IMR-90 (cell line): ENCODE data around the gene BAIAP2.

ENCODE experiments used
- BHLHE40 ChIP-seq: fragments of 150-350 bp; IDR thresholded peaks from 2 replicates; pipeline ENCODE4 v1.6.1; 2016; ENCODE audit warnings: mild to moderate bottlenecking, low read depth, low read length
- CEBPB ChIP-seq: IDR thresholded peaks from 2 replicates; pipeline ENCODE4 v1.6.1; 2012; ENCODE audit warnings: low read depth, low read length, improper control_type of control experiment
- CHD1 ChIP-seq: IDR thresholded peaks from 2 replicates; pipeline ENCODE4 v1.6.1; 2012; ENCODE audit warnings: low read depth, low read length, improper control_type of control experiment
- FOS ChIP-seq: fragments of 150-350 bp; IDR thresholded peaks from 2 replicates; pipeline ENCODE4 v1.6.1; 2016; ENCODE audit warnings: low read depth, low read length
- MAZ ChIP-seq: IDR thresholded peaks from 2 replicates; pipeline ENCODE4 v1.6.1; 2012; ENCODE audit warnings: low read depth, mild to moderate bottlenecking, low read length, improper control_type of control experiment, moderate library complexity, borderline replicate concordance
- NFE2L2 ChIP-seq: fragments of 150-350 bp; IDR thresholded peaks from 2 replicates; pipeline ENCODE4 v1.6.1; 2016; ENCODE audit warnings: low read depth, mild to moderate bottlenecking, low read length
- POLR2A ChIP-seq: IDR thresholded peaks from 2 replicates; pipeline ENCODE4 v1.6.1; 2012; ENCODE audit warnings: mild to moderate bottlenecking, low read depth, low read length
- RAD21 ChIP-seq: IDR thresholded peaks from 2 replicates; pipeline ENCODE4 v1.6.1; 2012; ENCODE audit warnings: low read length, improper control_type of control experiment
- RFX5 ChIP-seq: IDR thresholded peaks from 2 replicates; pipeline ENCODE4 v1.8.0; 2012; ENCODE audit warnings: low read depth, mild to moderate bottlenecking, low read length, moderate library complexity
- SMC3 ChIP-seq: fragments of 150-350 bp; IDR thresholded peaks from 2 replicates; pipeline ENCODE4 v1.6.1; 2016; ENCODE audit warnings: low read depth, mild to moderate bottlenecking, antibody characterized with exemption, low read length, moderate library complexity
- TF ChIP-seq, protein P1 (sequence below): conservative IDR thresholded peaks from 2 replicates; pipeline ENCODE4 v1.5.1; 2012; ENCODE audit warnings: mild to moderate bottlenecking, low read depth, low read length, improper control_type of control experiment
- TF ChIP-seq, protein P2 (sequence below): fragments of 150-350 bp; IDR thresholded peaks from 2 replicates; pipeline ENCODE4 v1.6.1; 2016; ENCODE audit warnings: low read depth, mild to moderate bottlenecking, low read length, moderate library complexity, borderline replicate concordance
- TF ChIP-seq, protein P3 (sequence below): fragments of 150-350 bp; IDR thresholded peaks from 2 replicates; pipeline ENCODE4 v1.6.1; 2017; ENCODE audit warnings: mild to moderate bottlenecking, antibody characterized with exemption, low read length, low read depth

DNA sequence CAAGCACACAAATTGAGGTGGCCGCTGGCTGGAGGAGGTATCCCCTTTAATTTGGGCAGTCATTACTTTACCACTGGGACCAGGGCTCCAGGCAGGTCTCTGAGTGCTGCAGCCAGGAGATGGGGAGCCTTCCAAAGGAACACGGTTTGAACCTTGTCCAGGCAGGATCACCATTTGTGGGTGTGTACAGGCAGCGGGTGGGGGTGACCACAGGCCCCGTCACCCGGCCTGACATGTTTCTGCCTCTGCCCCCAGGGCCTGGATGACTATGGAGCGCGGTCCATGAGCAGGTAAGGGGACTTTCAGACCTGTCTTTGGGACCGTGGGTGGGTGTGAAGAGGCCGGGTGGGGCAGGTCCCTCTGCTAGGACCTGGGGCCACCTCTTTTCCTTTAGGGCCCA, 73.3 kb downstream of the BAIAP2 start:
- TF ChIP-seq, protein P1, sequence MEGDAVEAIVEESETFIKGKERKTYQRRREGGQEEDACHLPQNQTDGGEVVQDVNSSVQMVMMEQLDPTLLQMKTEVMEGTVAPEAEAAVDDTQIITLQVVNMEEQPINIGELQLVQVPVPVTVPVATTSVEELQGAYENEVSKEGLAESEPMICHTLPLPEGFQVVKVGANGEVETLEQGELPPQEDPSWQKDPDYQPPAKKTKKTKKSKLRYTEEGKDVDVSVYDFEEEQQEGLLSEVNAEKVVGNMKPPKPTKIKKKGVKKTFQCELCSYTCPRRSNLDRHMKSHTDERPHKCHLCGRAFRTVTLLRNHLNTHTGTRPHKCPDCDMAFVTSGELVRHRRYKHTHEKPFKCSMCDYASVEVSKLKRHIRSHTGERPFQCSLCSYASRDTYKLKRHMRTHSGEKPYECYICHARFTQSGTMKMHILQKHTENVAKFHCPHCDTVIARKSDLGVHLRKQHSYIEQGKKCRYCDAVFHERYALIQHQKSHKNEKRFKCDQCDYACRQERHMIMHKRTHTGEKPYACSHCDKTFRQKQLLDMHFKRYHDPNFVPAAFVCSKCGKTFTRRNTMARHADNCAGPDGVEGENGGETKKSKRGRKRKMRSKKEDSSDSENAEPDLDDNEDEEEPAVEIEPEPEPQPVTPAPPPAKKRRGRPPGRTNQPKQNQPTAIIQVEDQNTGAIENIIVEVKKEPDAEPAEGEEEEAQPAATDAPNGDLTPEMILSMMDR: no peak
- TF ChIP-seq CEBPB: no peak
- TF ChIP-seq, protein P2, sequence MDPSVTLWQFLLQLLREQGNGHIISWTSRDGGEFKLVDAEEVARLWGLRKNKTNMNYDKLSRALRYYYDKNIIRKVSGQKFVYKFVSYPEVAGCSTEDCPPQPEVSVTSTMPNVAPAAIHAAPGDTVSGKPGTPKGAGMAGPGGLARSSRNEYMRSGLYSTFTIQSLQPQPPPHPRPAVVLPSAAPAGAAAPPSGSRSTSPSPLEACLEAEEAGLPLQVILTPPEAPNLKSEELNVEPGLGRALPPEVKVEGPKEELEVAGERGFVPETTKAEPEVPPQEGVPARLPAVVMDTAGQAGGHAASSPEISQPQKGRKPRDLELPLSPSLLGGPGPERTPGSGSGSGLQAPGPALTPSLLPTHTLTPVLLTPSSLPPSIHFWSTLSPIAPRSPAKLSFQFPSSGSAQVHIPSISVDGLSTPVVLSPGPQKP: no peak
- no peak for TF ChIP-seq POLR2A
- TF ChIP-seq CHD1: no peak
- TF ChIP-seq, protein P3, sequence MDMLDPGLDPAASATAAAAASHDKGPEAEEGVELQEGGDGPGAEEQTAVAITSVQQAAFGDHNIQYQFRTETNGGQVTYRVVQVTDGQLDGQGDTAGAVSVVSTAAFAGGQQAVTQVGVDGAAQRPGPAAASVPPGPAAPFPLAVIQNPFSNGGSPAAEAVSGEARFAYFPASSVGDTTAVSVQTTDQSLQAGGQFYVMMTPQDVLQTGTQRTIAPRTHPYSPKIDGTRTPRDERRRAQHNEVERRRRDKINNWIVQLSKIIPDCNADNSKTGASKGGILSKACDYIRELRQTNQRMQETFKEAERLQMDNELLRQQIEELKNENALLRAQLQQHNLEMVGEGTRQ: no peak
- no peak for TF ChIP-seq SMC3
- TF ChIP-seq MAZ: no peak
- TF ChIP-seq BHLHE40: no peak
- TF ChIP-seq RFX5: no peak
- TF ChIP-seq RAD21: no peak
- TF ChIP-seq FOS: no peak
- no peak for TF ChIP-seq NFE2L2
